Pulmonary artery endothelial cell (primary cell): ENCODE measurements around the gene TAF11L14. TPM values are rescaled to one million over a fixed set of nuclear protein-coding genes. Genes with fewer than 3 reads are reported as not detected.

Experiments used
- DNase-seq: peaks from one replicate; pipeline ENCODE4 v3.0.0-alpha.2; 2011; ENCODE audit warnings: low read depth, low spot score
- total RNA-seq: library from RNA; depleted of rRNA; stranded (reverse); fragments of >200 nt; gene quantifications from 2 replicates; pipeline ENCODE4 v1.2.3, GENCODE V29; 2014

Gene TAF11L14
- total RNA-seq, 1 donor from 2014 or later = not detected

DNA sequence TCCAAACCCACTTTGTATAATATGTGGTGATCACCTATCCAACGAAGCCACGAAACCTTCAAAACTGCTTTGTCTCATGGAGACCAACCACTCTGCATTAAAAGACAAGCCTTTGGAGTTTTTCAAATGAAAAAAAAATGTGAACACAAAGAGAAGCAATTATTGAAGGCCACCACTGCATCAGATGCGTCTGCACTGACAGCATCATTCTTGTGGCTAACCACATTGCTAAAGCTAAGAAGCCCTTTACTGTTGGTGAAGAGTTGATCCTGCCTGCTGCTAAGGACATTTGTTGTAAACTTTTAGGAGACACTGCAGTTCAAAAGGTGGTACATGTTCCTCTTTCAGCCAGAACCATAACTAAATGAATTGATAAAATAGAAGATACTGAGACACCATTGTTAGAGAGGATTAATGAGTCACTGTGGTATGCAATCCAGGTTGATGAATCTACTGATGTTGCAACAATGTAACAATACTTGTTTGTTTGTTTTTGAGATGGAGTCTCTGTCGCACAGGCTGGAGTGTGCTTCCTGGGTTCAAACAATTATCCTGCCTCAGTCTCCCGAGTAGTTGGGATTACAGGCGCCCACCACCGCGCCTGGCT, 45.4 kb downstream of the TAF11L14 start:
- DNase-seq = no peak

DNA sequence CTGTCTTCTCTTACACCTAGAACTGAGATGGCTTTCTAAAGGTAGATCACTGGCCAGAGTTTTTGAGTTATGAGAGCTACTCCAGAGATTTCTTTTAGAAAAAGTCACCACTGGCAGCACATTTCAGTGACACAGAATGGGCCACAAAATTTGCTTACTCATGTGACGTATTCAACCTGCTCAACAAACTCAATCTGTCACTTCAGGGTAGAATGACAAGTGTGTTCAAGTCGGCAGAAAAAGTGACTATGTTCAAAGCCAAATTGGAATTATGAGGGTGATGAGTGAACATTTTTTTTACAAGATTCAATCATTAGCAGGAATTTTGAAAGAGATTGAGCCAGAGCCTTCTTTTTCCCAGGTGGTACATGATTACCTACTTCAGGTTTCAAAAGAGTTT, 46.5 kb downstream of the TAF11L14 start:
- no peak for DNase-seq

Other genes starting within 250 kb of the TAF11L14 start
- not detected in 2 replicates for gene TAF11L2, start 136.2 kb upstream of the TAF11L14 start, total RNA-seq
- gene TAF11L3, start 116.1 kb upstream of the TAF11L14 start, total RNA-seq = not detected in 2 replicates
- gene TAF11L4, start 112.7 kb upstream of the TAF11L14 start, total RNA-seq = not detected in 2 replicates
- not detected in 2 replicates for gene TAF11L5, start 109.2 kb upstream of the TAF11L14 start, total RNA-seq
- not detected in 2 replicates for gene TAF11L6, start 105.8 kb upstream of the TAF11L14 start, total RNA-seq
- gene TAF11L7, start 48.7 kb upstream of the TAF11L14 start, total RNA-seq = not detected in 2 replicates
- gene TAF11L8, start 43.5 kb upstream of the TAF11L14 start, total RNA-seq = not detected in 2 replicates
- gene TAF11L9, start 40.1 kb upstream of the TAF11L14 start, total RNA-seq = not detected in 2 replicates
- not detected in 2 replicates for gene TAF11L10, start 36.6 kb upstream of the TAF11L14 start, total RNA-seq
- gene TAF11L11, start 30.3 kb upstream of the TAF11L14 start, total RNA-seq = not detected in 2 replicates
- not detected in 2 replicates for gene TAF11L12, start 24.1 kb upstream of the TAF11L14 start, total RNA-seq
- not detected in 2 replicates for gene TAF11L13, start 2.4 kb upstream of the TAF11L14 start, total RNA-seq